NCI-H2227 (cell line): ENCODE data around the gene DNAJB7.
"Not testable (repeated sequence)": the region's sequence is repeated elsewhere in the genome, so short reads cannot be mapped to it uniquely, and the experiment has no call there.

ENCODE experiments used
- DNase-seq: peaks from one replicate; lab custom pipeline; 2025; ENCODE audit not compliant: unreplicated experiment; lab: John Stamatoyannopoulos, UW

The DNAJB7 gene

GRCh38 chr22:40845816-40846215, 16.1 kb downstream of the DNAJB7 start:
- not testable (repeated sequence) for DNase-seq

- DNase-seq = no peak
These were observed 17.0 kb downstream of the DNAJB7 start for GRCh38 chr22:40844951-40845350.

DNA sequence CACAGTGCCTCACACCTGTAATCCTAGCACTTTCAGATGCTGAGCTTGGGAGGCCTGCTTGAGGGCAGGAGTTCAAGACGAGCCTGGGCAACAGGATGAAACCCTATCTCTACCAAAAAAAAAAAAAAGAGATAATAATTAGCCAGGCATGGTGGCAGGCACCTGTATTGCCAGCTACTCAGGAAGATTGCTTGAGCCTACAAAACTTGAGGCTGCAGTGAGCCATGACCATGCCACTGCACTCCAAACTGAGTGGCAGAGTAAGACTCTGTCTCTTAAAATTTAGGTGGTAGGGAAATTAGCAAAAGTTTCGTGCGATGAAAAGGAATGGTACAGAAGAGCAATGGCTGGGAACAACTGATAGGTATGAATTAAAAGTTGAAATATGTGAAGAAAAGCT, 23.4 kb downstream of the DNAJB7 start:
- no peak for DNase-seq

GRCh38 chr22:40834619-40835018, 27.3 kb downstream of the DNAJB7 start:
- DNase-seq = no peak

- DNase-seq = no peak
These were observed 32.8 kb downstream of the DNAJB7 start for GRCh38 chr22:40829131-40829530.

- DNase-seq = no peak
These were observed 34.8 kb downstream of the DNAJB7 start for GRCh38 chr22:40826984-40827741.

DNA sequence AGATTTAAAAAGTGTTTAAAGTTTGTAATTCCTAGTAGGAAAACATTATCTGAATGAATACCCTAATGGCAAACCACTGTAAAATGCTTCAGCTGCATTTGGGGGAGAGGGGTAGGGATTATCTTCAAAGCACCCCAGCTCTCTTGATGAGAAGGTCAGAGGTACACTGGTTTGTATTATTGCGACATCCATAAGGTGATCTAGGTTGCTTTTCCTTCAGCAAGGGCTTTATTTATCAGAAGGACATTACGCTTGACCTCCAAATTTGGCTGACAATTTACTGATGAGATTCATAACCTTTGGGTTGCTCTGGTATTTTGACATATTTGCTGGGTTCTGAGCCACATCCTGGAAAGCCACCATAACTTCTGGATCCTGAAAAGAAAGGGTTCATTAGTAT, 35.6 kb downstream of the DNAJB7 start:
- not testable (repeated sequence) for DNase-seq

DNA sequence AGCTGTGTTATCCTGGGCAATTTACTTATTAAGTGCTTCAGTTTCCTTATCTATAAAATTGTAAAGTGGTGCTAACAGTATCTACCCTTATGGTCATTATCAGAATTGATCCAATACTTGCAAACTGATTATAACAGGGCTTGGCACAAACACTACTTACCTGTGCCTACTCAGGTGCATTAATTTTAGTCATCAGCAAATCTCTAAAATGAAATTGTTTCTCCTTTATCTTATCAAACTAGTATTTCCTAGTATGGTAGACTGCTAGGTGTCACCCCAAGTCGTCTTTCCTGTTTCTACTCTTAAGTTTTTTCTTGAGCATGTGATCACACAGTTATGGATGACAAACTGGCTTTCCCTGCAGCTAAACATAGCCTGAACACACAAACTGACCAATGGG, 38.5 kb downstream of the DNAJB7 start:
- DNase-seq = no peak

GRCh38 chr22:40819599-40820140, 42.2 kb downstream of the DNAJB7 start:
- DNase-seq = no peak

GRCh38 chr22:40818747-40819598, 42.9 kb downstream of the DNAJB7 start, which contains the start of gene SLC25A17:
TSS of gene SLC25A17 (minus strand) at chr22:40819346. CDS start at chr22:40819248, 98 bp downstream.
- peak; percentile 89 for DNase-seq

- no peak for DNase-seq
These were observed 43.6 kb downstream of the DNAJB7 start for GRCh38 chr22:40818192-40818746.

DNA sequence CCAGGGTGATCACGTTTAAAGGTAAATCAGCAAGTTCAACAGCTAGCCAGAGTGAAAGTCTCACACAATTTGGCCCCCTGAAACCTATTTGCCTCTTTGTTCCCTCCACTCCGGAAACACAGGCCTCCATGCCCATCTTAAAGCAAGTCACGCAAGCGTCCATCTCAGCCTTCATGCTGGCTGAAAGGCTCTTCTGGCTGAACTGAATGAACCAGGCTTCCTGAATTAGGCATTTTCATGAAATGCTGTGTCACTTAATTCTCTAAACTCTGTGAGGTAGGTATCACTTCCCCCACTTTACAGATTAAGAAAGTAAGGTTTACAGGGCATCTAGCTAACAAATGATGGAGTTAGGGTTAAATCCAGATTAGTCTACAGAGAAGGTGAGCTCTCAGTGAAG, 44.2 kb downstream of the DNAJB7 start:
- DNase-seq = no peak

DNA sequence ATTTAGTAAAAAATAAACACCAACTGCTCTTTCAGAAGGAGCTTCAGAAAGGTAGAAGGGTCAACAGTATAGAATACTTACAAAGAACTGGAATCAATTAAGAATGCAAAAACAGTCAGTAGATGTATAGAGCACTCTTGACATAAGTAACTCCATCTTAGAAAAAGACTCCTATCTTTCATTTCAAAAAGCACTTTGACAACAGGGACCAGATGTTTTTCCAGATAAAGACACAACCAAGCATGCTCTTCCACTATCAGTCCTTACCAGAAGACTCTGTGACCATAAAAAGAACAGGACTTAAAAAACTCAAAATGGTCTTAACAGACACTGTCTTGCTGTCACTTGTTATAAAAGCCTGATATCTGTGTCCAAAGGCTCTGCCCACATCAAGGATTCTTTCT, 48.0 kb downstream of the DNAJB7 start:
- no peak for DNase-seq
